Activated CD4-positive, alpha-beta T cell treated with anti-CD3 and anti-CD28 coated beads, Interleukin-2, Interleukin-4, amounts not matched to agents 100 ng/mL and 50 ng/mL, durations not matched to agents 16 hours and 8 hours (primary cell): Measurements from ENCODE around the gene ATP6V0A4.
"Not testable (repeated sequence)": the region's sequence is repeated elsewhere in the genome, so short reads cannot be mapped to it uniquely, and the experiment has no call there.

Source experiments
- DNase-seq: peaks from one replicate; pipeline ENCODE4 v3.0.0-alpha.2; 2020; ENCODE audit warnings: low spot score

ATP6V0A4 gene

DNA sequence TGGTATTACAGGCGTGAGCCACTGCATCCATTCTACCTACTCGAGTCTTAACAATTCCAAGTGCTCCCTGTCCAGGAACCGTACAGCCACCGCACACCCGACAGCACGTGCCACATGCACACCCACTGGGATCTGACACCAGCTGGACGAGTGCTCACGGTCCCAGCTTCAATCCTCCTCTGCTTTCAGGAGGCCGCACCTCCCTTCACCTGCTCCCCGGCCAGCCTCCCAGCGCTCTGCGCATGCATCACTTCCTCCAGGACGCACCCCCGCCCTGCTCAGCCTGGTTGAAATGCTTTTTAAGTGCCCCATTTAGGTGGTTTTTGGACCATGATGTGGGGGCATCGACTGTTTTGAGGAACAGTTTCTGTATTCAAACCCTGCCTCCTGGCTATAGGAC lies 47.5 kb downstream of the ATP6V0A4 start:
- DNase-seq: no peak

DNA sequence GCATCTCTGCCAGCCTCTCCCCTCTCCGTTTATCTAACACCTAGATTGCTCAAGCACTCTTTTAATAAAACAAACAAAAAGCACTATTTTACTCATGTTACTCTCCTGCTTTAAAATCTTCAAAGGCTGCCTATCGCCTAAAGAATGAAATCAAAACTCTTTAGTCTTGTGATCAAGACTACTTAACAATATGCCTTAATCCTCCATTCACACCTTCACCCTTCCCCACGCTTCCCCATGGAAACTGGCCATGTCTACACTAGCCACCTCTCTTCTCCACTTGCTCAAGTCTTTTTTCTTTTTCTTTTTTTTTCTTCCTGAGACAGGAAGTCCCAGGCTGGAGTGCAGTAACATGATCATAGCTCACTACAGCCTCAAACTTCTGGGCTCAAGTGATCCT lies 48.0 kb downstream of the ATP6V0A4 start:
- DNase-seq: no peak

DNA sequence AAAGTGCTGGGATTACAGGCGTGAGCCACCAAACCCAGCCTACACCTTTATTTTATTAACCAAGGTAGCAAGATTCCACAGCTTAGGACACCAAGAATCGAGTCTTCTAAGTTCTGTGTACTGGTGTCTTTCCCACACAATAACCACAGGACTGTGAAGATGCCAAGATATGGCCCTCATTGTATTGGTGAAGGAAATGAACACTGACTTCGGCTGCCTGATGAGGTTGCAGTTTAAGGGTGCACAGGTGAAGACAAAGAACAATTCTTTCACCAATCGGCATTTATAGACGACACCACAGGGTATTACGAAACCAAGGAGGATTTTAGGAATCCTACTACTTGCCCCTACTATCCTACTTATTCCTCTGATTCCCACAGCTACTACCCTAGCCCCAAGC lies 49.3 kb downstream of the ATP6V0A4 start:
- DNase-seq: no peak

DNA sequence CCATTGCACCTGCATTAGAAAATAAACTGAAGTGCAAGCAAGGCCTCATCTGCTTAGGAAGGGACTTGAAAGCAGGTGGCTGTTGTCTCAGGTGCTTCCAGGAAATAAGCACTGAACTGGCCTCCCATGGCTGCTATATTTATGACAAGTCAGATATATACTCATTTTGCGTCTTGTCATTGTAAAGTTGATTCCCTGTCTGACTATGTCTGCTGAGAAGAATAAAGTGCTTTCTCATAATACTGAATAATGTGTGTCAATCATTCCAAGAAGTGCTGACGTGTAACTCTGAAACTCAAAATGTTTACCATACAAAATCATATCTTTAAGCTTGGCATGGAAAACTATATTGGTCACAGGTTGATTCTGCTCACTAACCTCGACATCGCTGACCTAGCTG lies 51.9 kb downstream of the ATP6V0A4 start:
- DNase-seq: peak; percentile 82

DNA sequence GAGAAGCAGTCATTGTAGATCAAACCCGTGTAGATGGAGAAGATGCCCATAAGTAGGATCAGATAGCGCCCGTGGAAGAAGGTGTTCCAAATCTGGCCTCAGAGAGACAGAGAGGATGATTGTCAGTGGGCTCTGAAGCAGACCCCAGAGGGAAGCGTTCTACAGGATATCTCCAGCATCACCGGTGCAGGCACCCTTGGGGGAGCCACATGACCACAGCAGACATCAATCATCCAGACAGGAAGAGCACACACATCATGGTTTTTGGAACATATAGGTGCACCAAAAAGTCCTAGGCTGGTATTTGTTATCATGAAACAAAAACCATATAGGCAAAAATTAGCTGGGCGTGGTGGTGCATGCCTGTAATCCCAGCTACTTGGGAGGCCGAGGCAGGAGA lies 52.8 kb downstream of the ATP6V0A4 start:
- no peak for DNase-seq

DNA sequence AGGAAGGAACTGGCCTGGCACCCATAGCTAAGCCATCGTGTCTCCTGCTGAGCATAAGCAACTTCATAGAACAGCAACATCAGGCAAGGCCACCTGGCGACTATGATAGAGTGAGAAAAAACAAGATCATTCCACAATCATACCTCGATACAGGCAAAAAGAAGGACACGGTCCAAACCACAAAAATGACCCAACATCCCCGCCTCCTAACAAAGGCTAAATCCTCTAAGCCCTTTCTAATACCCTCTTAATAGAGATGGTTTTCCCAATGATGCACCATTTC lies 56.6 kb downstream of the ATP6V0A4 start:
- no peak for DNase-seq

DNA sequence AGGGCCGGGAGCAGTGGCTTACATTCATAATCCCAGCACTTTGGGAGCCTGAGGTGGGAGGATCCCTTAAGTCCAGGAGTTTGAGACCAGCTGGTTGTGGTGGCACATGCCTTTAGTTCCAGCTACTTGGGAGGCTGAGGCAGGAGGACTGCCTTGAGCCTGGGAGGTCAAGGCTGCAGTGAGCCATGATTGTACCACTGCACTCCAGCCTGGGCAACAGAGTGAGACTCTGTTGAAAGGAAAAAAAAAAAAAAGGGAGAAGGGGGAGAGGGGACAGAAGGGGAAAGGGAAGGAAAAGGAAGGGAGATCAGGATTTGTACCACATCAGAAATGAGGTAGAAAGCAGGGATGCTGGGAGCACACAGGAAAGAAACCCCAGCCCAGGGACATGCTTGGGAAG lies 58.1 kb downstream of the ATP6V0A4 start:
- DNase-seq: no peak

DNA sequence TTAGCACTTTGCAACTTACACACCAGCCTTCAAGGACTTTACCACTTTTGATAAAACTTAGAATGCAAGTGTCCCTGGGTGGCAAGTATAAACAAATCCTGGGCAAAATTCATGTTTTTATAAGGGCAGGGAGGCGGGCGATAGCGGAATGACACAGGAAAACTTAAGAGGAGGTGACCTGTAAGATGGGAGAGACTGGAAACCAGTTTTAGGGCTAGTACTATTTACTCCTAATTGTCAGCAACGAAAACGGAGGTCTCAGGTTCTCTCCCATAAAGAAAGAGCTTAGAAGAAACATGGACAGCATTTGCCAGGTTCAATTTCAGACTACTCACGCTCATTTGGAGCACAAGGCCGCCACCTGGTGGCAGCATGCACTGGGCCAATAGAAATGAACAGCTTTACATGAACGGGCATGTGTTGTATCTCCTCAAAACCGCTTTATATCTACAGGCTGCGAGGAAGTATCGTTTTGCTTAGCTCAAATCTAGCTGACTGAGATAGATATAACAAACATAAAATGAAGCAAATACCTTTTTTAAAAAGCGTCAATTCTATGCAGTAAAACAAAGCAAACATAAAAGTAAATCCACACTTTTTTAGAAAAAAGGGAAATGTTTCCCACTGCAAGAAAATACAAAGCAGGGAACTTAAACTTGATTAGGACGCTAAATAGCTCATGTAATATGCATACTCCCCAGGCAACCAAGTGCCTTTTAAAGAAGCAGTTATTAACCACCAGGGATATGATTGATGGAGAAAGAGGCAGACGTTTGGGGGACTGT lies 59.3 kb downstream of the ATP6V0A4 start:
- DNase-seq: peak; percentile 84

DNA sequence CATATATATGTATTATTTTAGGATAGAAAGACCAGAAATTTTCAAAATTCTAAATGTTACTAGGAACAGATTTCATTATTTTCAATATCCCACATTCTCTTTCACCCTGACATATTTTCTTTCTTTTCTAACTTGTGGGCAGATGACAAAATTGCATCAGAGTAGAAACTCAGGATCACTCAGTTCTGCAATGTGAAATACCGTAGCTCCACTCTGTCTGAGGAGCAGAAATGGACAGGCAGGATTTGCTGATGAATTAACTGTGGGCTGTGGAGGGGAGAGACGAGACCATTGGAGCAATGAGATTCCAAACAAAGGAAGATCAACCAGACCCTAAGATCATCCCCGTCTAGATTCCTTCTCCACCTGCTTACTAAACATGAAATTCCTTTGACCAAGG lies 59.9 kb downstream of the ATP6V0A4 start:
- DNase-seq: no peak

DNA sequence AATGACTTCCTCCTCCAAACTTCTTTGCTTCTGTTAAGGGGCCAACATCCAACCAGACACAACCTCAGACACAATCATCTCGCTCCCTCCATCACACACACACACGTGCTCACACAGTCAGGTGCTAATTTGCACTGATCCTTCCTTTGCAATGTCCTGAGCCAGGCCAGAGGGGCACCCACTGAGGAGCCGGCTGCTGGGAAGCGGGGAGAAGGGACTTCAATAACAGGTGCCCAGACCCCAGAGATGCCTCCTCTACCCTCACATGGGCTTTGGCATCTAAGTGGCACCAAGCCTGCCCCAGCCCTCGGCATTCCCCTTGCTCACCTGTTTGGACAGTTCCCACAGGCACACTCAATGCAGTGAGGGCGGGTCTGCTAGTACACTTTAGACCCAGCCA lies 62.6 kb downstream of the ATP6V0A4 start:
- DNase-seq: no peak

DNA sequence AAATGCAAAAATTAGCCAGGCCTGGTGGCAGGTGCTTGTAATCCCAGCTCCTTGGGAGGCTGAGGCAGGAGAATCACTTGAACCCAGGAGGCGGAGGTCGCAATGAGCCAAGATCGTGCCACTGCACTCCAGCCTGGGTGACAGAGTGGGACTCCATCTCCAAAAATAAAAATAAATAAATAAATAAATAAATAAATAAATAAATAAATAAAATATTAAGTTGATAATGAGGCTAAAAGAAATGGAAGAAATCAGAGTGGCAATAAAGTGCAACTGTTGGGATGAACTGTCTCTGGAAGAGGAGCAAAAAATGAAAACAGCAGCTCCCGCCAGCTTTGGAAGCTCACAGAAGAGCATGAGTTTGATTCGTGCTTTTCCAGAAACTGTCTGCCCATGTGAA lies 66.3 kb downstream of the ATP6V0A4 start:
- not testable (repeated sequence) for DNase-seq

DNA sequence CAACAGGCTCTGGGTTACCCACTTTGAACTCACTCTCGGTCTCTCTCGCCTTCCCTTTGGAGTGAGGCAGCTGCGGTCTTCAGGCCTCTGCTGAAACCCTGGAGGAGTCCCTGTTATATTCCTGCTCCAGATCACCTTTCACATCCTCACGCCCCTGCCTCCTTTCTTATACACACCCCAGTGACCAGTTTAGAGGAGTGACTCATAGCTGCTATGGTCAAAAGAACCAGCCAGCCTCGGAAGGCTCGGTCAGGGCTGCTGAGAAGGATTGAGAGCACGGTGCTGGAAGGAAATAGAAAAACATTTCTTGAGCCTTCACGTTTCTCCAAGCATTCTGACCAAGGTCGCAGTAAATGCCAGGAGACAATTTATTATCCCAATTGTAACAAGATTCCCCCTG lies 68.6 kb downstream of the ATP6V0A4 start:
- no peak for DNase-seq

DNA sequence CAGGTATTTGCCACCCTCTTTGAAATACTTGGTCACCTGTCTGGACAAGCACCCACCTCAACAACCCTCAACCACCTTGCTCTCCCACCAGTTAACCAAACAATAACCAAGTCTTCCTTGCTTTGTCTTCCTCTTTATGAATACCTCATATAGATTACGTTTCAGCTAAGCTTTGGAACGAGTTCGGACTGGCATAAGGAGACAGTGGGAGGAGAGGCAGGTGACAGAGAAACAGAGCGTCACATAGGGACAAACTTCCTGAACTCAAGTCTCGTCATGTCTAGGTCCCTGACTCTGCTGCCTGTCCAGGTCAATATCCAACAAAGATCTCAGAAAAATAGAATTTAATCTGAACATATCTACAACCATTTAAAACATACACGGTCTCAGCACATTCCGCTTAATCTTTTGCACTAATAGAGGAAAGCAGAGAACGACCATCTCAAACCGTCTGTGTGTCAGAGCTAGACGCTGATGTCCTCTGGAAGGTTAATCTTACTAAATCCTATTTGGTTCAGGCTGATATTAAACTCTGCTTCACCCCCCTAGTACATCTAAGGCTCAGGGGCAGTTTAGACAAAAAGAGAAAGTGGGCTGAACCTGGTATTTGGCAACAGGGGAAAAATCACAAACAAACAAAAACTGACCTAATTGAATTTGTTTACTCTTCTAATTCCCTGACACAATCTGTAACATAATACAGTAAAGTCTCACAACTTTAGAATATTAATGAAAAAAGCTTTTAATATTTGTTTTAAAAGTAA lies 70.5 kb downstream of the ATP6V0A4 start:
- no peak for DNase-seq

DNA sequence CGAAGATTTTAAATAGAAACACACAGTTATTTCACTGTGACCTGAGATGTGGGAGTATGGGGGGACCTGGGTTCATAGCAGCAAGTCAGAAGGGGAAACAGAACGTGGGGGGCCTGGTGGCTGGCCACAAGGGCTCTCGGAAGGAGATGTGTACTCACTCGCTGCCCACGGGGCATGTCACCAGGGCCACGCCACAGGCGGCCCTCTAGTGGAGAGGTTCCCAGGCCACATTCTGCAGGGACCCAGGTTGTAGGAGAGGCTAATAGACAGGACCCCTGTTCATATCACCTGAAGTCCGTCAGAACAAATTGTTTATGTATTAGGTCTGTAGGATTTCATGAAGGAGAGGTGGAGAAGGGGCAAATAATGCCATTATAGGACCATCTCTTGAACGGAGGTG lies 71.7 kb downstream of the ATP6V0A4 start:
- DNase-seq: no peak

DNA sequence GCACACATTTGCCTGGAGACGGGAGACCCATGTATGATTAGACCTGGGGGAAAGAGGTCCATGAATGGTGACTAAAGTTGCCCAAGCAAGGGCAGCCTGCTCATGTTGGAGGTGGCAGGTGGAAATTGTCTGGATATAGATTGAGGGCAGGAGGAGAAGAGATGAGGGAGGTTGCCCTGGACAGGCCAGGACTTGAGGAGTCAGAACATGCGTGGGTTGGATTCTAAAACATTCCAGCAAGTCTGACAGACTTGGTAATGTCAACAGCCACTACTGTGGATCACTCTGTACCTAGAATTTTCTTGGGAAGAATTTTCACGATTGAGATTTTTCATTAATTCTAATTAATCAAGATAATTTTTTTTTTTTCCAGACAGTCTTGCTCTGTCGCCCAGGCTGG lies 77.7 kb downstream of the ATP6V0A4 start:
- no peak for DNase-seq

DNA sequence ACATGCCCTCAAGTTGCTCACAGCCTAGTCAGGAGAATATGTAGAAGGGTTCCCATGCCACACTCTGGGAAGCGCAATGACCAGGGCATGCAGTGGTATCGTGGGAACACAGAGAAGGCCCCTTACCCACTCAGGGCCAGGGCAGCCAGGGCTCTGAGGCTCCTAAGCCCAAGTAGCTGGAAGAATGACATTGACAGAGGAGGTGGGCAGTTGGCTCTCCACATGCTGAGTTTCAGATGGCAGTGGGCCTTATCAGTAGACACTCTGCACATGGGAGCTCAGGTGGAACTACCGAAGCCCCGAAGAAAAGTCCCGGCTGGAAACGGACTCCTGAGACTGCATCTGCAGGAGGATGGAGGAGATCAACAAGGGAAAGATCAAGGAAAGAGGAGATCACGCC lies 81.1 kb downstream of the ATP6V0A4 start:
- DNase-seq: no peak

DNA sequence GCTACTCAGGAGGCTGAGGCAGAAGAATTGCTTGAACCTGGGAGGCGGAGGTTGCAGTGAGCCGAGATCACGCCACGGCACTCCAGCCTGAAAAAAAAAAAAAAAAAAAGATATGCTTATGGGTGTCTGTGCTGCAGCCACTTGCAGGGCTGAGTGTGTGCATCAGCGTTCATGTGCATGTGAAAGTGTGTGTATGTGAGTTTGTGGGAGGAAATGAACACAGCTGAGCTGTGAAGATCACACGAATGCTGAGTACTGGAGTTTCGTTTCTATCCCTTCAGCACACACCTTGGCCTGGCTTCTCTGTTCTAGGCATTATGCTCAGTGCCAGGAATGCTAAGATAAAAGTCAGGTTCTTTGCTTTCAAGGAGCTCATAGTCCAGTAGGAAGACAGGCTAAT lies 84.8 kb downstream of the ATP6V0A4 start:
- peak; percentile 29 for DNase-seq

DNA sequence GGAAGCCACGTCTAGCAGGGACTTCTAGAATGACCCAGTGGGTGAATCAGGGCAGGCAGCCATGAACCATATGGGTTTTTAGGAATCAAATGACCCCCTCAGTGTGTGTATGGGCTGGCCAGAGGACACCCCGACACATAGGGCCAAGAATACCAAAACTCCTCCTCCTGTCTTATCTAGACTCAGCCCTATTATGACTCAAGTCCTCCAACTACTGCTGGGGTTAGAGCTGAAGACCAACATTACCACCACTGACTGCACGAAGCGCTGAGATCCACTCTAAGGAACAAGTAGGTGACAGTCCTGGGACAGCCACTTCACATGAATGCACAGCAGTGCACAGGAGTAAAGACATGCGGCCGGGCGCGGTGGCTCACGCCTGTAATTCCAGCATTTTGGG lies 85.3 kb downstream of the ATP6V0A4 start:
- no peak for DNase-seq

DNA sequence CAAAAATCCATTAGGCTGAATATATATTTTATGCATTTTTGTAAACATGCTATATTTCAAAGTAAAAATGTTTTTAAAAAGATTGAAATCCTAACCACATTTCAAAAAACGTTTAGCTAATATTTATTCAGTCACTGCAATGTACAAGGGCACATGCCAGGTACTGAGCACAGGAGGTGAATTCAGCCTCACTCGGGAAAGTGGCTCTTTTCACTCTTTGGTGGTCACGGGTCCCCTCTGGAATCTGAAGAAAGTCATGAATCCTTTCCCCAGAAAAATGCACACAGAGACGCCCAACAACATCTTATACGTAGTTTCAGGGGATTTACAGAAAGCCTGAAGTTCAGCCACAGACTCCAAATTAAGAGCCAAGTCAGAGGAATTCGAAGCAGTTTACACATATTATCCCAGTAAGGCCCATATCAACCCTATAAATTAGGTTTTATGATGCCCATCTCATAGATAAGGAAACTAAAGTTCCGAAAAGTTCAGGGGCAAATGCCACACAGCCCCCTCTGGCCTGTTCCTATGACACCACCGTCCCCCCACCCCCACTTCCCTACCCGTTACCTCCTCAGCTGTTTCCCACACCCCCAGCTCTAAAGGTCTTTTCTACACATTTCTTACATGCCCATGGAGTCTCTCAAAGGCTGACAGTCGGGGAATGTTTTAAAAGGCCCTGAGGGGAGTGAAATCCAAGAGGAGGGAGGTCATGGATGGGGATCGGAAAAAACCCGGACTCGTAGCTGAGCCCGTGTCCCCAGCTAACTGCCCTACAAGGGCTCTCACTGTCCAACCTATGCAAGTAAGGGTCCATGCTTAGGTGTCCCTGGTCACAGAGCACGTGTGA lies 87.2 kb downstream of the ATP6V0A4 start:
- DNase-seq: no peak

DNA sequence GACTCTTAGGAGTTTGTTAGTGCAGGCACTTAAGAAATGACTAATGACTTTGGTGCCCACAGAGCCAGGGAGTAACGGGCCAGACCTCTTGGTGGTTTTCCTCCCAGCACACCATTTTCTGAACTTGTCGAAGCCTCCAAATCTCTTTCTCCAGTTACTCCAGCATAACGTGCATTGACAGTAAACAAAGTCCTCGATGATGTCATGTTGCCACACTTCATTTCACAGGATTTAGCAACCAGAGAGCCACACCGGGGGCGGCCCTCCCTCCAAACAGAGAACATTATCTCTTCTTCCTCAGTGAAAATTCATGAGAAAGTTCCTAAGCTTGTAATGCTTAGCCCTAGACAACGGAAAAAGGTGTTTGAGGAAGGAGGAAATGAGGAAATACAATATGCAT lies 92.8 kb downstream of the ATP6V0A4 start:
- DNase-seq: no peak

DNA sequence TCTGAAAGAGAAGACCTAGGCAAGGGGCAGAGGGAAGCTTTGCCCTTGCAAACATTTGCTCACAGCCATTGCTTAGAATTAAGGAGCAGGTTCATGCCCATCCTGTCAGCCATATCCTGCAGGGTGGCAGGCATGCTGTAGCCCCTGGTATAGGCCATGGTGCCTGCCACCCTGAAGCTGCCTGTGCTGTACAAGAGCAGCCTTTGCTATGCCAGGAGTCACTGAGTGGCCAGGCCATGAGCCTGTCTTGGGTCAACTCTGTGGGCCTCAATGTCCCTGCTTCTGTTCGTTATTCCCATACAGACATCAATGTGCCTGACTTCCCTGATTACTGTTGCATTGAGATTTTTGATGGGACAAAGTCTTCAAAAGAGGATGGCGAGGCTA lies 96.5 kb downstream of the ATP6V0A4 start:
- no peak for DNase-seq

DNA sequence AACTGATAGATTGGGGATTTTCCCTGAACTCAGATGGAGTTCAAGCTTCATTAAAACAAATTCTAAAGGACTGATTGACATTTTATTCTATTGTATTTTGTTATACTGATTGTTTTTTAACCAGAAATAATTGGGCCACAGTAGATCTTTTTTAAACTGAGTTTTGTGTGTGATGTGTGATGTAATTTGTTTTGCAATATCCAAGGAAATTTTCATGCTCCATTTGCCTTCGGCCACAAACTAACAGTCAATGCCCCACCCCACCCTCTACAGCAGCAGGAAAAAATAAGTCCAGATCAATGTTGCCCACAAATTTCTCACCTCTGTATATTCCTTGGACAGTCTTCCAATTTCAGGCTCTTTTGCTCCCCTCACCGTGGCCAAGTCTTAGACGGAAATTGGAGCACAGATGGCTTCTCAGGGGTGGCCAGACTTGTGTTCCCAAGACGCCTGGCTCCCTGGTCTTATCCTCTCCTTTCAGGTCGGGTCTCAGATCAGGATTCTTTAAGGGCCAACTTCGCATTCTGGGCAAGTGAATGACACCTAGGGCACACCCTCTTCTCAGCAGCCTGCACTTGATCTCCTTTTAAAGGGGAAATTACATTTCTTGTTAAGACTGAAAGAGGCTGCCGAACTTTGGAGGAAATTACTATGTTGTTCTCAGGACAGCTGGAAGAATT lies 97.0 kb downstream of the ATP6V0A4 start, which contains the start of gene SVOPL:
TSS of gene SVOPL (minus strand) at position 506 of the 680 bp plus-strand sequence. CDS start 22,317 bp downstream, outside the sequence.
- no peak for DNase-seq
